GM10266 (cell line): Measurements from ENCODE around the gene PTPRO.

Source experiments
- DNase-seq: peaks from one replicate; pipeline ENCODE4 v3.0.0; 2012; ENCODE audit errors: extremely low spot score
- TF ChIP-seq, protein P1 (sequence below): IDR thresholded peaks from 2 replicates; pipeline ENCODE4 v1.5.1; 2012; ENCODE audit warnings: mild to moderate bottlenecking, low read depth; ENCODE audit not compliant: control insufficient read depth, insufficient read depth; ENCODE audit errors: missing control alignments

PTPRO gene

DNA sequence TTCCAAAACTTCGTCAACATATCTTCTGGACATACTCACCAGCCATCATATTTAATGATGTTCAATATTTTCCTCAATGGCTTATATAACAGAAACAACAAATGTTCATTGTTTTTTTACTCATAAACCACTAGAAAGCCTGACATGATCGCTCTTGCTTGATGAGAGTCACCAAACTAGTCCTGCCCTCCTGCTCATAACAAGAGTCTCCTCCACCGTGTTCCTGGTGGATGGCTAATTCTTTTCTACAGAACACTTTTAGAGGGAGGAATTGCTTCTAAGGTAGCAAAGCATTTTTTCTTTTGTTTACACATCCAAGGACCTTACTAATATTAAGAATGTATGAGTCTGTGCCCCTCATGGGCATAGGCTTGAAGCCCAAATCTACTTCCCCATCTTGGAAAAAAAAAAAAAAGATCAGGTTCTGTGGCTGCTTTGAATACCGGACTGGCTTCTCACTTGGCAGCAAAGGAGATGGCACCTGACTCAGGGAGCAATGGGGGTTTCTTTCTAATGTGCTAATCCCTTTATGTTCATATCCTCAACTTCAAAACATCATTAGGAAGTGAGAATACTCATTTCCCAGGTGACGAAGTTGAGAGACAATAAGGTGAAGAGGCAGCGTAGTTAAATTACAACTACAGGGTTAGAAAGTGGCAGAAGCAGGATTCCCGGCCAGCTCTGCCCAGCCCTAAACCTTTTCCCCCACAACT lies 278.1 kb downstream of the PTPRO start:
- TF ChIP-seq, protein P1, sequence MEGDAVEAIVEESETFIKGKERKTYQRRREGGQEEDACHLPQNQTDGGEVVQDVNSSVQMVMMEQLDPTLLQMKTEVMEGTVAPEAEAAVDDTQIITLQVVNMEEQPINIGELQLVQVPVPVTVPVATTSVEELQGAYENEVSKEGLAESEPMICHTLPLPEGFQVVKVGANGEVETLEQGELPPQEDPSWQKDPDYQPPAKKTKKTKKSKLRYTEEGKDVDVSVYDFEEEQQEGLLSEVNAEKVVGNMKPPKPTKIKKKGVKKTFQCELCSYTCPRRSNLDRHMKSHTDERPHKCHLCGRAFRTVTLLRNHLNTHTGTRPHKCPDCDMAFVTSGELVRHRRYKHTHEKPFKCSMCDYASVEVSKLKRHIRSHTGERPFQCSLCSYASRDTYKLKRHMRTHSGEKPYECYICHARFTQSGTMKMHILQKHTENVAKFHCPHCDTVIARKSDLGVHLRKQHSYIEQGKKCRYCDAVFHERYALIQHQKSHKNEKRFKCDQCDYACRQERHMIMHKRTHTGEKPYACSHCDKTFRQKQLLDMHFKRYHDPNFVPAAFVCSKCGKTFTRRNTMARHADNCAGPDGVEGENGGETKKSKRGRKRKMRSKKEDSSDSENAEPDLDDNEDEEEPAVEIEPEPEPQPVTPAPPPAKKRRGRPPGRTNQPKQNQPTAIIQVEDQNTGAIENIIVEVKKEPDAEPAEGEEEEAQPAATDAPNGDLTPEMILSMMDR = no peak
- no peak for DNase-seq

DNA sequence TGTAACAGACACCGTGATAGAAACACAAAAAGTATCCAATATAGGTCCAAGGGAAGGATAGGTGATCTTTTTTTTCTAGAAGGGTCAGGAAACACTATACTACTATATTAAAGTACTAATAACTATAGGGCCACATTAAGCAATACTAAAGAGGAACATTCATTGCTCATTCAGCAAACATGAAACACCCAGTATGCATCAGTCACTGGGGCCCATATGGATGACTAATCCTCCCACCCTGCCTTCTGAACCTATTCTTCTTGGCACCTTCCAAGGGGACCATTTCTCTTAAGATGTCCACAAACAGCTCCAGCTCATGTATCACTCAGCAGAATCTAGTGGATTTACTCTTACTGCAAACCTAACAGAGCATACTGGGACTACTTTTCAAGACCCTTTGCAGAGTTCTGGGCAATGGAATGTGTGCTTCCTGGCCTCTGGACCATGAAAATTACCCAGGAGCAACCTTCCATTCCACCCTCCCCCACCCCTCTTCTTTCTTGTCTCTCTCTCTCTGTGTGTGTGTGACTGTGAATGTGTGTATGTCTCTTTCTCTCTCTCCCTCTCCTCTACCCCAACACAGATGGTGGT lies 279.0 kb downstream of the PTPRO start:
- TF ChIP-seq, protein P1 = no peak
- no peak for DNase-seq

DNA sequence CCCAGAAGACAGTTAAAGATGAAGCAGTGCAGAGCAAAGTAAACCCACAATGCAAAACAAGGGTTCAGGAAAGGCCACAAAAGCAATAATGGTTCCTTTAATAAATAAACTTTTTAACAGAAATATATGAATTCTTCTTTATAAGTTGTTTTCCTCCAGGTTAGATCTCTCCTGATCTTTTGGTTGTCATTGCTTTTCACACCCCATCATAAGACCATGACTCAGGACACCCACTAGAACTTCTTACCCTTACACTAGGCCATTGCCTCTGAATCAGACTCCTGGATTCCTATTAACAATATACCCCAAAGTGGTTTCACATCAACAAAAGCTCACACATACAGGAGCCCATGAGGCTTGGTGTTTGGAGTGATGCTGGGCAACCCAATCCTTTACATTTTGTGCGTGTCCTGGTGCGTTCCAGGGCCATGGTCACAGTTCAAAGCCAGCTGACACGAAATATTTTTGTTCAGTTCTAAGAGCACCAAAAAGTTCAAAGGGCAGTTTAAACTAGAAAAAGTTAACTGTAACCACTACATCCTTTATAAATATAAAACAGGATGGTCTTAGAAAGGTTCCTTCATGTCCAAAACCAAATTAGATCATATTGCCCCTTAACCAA lies 279.9 kb downstream of the PTPRO start:
- TF ChIP-seq, protein P1 = no peak
- DNase-seq = no peak

DNA sequence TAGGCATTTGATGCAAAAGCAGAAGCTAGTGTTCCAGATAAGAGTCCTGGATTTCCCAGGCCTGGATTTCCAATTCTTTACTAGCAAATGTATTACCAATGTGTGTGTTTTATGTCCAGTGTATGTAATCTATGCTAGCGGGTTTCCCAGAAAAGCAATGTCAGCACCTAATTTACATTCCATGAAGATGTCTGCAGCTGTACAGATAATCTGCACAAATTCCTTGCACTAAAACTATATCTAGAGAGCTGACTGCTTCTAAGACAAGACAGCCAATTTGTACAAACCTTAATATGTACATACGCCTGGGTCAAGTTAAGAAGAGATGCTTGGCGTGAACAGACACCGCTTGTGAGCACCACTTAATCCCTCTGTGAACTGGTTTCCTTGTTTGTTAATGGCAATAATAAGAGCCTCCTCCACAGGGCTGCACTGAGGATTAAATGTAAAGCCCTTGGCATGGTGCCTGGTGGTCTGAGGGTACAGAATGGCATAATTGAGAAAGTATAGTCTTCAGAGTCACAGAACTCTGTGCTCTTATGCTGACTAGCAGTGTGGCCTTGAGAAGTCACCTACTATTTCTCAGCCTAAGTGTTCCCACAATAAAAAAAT lies 281.3 kb downstream of the PTPRO start:
- no peak for DNase-seq
- TF ChIP-seq, protein P1 = no peak

DNA sequence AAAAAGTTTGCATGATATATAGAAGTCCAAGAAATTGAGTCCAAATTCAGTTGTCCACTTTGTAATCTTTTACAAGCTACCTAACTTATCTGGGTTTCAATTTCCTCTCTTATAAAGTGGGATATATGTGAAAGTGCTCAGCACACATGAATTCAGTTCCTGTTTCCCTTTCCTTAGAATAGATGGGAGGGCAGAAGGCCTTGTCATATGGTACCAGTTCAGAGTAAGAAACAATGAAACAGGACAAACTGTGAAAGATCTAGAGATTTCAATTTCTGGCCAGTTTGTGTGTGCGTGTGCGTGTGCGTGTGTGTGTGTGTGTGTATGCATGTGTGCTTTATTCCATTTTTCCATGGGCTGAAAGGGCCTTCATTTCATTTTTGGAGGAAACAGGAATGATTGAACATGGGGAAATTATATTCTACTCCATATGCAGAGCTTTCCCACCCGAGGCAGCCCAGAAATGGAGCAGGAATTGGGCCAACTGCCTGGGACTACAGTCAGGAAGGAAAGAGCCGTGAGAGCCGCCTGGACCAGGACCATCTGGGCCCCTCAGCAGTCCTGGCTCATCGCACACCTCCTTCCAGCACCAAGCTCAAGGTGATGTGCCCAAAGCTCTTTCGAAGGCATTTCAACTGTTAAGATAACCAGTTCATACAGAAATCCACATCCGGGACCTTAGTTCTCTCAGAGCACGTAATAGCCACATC lies 283.7 kb downstream of the PTPRO start:
- TF ChIP-seq, protein P1 = no peak
- no peak for DNase-seq

DNA sequence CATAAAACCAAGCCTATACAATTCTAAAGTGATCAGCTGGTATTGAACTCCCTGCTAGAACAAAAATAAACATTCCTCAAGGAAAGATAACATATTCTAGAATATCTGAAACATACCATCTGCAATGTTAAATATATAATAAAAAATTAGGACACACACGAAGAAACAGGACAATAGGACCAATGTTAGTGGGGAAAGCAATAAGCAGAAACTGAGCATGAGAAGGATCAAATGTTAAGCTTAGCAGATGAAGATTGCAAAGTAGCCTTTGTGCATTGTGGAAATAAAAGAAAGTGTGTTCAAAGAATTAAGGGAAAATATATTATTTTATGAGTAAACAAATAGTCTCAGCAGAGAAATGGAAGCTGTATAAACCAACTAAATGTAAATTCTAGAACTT lies 286.1 kb downstream of the PTPRO start:
- TF ChIP-seq, protein P1 = no peak
- DNase-seq = no peak

DNA sequence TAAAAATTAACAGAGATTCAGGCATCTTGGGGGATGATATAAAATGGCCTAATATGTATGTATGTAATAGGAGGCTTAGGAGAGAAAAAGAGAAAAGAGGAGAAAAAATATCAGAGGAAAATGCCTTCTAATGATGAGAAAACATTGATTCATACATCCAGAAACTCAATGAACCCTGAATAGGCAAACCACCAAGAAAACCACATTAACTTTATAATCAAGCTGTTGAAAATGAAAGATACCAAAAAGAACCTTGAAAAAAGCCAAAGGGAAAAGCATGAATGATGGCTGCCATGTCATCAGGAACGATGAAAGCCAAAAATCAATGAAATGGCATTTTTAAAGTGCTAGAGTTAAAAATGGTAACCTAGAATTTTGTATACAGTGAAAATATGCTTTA lies 286.6 kb downstream of the PTPRO start:
- TF ChIP-seq, protein P1 = no peak
- no peak for DNase-seq
